ENCODE results near the gene ERBB4.

GRCh38 chr2:212448698-212449097, 89.9 kb downstream of the ERBB4 start:
- no peak for TF ChIP-seq POLR2A (IDR thresholded peaks at IDR 0.05)
- TF ChIP-seq, protein P1, sequence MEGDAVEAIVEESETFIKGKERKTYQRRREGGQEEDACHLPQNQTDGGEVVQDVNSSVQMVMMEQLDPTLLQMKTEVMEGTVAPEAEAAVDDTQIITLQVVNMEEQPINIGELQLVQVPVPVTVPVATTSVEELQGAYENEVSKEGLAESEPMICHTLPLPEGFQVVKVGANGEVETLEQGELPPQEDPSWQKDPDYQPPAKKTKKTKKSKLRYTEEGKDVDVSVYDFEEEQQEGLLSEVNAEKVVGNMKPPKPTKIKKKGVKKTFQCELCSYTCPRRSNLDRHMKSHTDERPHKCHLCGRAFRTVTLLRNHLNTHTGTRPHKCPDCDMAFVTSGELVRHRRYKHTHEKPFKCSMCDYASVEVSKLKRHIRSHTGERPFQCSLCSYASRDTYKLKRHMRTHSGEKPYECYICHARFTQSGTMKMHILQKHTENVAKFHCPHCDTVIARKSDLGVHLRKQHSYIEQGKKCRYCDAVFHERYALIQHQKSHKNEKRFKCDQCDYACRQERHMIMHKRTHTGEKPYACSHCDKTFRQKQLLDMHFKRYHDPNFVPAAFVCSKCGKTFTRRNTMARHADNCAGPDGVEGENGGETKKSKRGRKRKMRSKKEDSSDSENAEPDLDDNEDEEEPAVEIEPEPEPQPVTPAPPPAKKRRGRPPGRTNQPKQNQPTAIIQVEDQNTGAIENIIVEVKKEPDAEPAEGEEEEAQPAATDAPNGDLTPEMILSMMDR (IDR thresholded peaks at IDR 0.05), result no peak

Measured in Peyer's patch (tissue), 4 donors.